ENCODE measurements around the gene HSPG2. TPM values are rescaled to one million over a fixed set of nuclear protein-coding genes. Genes with fewer than 3 reads are reported as not detected.

Gene HSPG2
- total RNA-seq, 1 experiment from 2014 or later: 106 TPM

Other genes starting within 250 kb of the HSPG2 start
- gene USP48, start 154.2 kb downstream of the HSPG2 start, total RNA-seq (2014; rRNA removed): 22.7 and 25.1 TPM in 2 replicates
- gene LDLRAD2, start 125.0 kb downstream of the HSPG2 start, total RNA-seq (2014; rRNA removed): not detected in 2 replicates
- not detected in 2 replicates for gene CELA3B, start 39.7 kb upstream of the HSPG2 start, total RNA-seq (2014; rRNA removed)
- not detected in 2 replicates for gene CELA3A, start 64.3 kb upstream of the HSPG2 start, total RNA-seq (2014; rRNA removed)
- gene CDC42, start 115.4 kb upstream of the HSPG2 start, total RNA-seq (2014; rRNA removed): 323 and 332 TPM in 2 replicates
- not detected in 2 replicates for gene WNT4, start 205.8 kb upstream of the HSPG2 start, total RNA-seq (2014; rRNA removed)